Hindlimb muscle (tissue), 1 donor: ENCODE results near the gene HTR3B. TPM values are rescaled to one million over a fixed set of nuclear protein-coding genes. Genes with fewer than 3 reads are reported as not detected.
"Not testable (repeated sequence)": the region's sequence is repeated elsewhere in the genome, so short reads cannot be mapped to it uniquely, and the experiment has no call there.

Source experiments
- DNase-seq: peaks from one replicate; pipeline ENCODE4 v3.0.0-alpha.2; 2013
- polyA plus RNA-seq: library from polyadenylated mRNA; unstranded; fragments of 120-200 nt; gene quantifications from one replicate; pipeline ENCODE4 v1.2.1, GENCODE V29; 2013; ENCODE audit not compliant: insufficient read length

Gene HTR3B
- polyA plus RNA-seq, result 0.09 TPM

GRCh38 chr11:113904379-113905101 lies at the start of gene HTR3B:
Gene HTR3B, plus strand, starts transcription at chr11:113904796. Its CDS starts 138 bp downstream, at chr11:113904934.
- DNase-seq, result no peak

DNA sequence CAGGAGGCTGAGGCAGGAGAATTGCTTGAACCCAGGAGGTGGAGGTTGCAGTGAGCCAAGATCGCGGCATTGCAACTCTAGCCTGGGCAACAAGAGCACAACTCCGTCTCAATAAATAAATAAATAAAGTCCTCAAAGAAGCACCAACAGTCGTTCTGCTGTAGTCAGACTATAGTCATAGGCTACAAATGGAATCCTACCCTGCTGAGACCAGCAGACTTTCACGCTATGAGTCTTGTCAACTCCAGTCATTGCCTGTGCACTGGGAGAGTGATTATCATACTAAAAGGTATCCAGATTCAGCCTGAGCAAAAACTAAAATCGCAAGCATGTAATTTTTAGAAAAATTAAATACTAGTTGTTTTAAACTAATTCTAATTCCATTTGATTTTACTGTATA lies 48.8 kb upstream of the HTR3B start:
- no peak for DNase-seq

DNA sequence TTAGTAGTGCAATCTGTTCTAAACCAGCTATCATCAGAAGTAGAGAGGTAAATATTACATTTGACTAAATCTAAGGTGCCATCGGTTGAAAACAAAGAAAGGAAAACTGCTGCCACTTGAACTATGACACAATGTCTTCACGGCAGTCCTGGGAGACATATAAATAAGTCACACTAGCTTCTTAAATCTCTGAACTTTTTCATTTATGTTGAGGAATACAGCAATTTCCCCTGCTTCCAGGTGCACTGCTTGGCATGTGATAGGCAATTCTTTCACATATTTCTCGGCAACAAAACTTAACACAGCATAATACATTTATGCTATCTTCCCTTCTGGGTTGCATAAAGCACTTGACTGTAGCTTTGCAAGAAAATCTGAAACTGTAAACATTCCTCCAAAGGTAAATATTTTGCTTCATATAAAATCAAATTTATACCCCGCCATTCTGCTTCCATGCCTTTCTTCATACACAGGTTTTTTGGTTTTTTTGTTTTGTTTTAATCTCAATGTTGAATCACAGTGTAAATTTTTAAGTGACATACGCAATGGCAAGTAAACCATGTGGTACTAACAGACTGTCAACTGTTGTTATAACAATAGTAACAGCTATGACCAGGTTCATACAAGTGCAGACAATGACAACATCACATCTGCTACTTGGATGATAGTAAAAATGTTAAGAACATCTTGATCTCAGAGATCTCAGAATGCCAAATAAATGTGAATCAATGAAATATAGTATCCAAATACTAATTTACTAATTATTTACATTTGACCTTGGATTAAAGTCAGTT lies 47.4 kb upstream of the HTR3B start:
- no peak for DNase-seq

DNA sequence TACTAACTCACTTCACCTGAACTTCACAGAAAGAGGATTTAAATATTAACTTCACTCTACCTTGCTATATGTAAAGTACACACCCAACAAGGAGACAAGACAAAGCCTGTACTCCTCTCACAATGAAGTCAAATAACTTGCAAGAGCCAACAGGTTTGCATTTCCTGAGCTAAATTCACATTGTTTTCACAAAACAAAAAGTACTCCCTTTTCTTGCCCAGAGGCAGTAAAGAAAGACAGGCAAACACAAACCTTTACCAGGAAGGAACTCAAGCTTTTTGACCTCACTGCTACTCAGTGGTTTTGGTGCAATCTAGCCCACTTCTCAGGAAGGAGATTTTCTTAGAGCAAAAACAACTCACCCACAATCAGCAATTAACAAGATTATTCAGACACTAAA lies 44.9 kb upstream of the HTR3B start:
- DNase-seq, result no peak

GRCh38 chr11:113862435-113862834 lies 42.2 kb upstream of the HTR3B start:
- no peak for DNase-seq

- no peak for DNase-seq
Observed at GRCh38 chr11:113864410-113864809, 40.2 kb upstream of the HTR3B start.

DNA sequence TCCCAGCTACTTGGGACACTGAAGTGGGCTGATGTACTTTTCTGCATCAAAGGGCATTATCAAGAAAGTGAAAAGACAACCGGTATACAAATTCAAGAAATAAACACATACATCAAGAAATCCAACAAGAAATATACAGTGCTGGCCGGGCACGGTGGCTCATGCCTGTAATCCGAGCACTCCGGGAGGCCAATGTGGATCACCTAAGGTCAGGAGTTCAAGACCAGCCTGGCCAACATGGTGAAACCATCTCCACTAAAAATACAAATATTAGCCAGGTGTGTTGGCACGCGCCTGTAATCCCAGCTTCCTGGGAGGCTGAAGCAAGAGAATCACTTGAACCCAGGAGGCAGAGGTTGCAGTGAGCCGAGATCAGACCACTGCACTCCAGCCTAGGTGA lies 38.7 kb upstream of the HTR3B start:
- no peak for DNase-seq

DNA sequence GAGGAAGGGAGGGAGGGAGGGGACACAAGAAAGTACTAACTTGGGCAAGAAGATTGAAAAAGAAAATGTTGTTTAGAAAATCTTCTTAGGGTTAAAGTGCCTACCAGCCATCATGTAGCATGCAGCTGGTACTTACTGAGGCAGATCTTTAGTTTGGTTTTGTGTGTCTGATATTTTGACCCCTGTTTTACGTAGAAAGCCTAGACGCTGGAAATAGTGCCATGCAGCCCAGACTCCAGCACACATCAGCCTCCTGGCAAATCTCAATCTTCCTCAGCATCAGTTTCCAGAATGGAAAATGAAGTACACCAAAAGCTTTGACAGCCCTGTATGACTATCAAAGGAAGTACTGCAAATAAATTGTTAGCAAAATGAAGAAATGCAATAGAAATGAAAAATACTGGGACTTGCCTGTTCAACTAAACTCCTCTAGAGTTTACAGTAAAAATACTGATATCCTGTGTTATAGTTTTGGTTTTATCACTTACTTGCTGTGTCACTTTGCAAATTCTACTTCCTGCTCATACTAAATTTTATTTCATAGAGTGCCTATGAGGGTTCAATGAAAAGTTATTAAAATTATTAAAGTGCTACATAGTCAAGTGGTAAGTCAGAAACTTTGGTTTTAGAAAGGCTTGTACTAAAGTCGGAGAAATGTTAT lies 36.6 kb upstream of the HTR3B start:
- DNase-seq, result no peak

DNA sequence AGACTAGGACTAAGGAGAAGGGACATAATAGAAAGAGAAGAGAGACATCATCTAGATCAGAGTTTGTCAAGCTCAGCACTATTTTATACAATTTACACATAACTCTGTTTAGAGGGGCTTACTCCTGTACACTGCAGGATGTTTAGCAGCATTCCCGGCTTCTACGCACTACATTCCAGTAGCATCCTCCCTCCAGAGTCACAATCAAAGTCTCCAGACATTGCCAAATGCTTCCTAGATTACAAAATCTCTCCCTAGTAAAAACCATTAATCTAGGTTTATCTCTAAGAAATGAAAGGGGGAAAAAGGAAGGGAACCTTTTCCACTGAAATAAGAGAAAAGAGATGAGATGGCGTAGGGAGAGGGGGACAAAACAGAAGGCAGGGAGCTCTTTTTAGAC lies 33.3 kb upstream of the HTR3B start:
- no peak for DNase-seq

- DNase-seq, result no peak
Observed at GRCh38 chr11:113873236-113873626, 31.4 kb upstream of the HTR3B start.

- no peak for DNase-seq
Observed at GRCh38 chr11:113874096-113874495, 30.5 kb upstream of the HTR3B start.

DNA sequence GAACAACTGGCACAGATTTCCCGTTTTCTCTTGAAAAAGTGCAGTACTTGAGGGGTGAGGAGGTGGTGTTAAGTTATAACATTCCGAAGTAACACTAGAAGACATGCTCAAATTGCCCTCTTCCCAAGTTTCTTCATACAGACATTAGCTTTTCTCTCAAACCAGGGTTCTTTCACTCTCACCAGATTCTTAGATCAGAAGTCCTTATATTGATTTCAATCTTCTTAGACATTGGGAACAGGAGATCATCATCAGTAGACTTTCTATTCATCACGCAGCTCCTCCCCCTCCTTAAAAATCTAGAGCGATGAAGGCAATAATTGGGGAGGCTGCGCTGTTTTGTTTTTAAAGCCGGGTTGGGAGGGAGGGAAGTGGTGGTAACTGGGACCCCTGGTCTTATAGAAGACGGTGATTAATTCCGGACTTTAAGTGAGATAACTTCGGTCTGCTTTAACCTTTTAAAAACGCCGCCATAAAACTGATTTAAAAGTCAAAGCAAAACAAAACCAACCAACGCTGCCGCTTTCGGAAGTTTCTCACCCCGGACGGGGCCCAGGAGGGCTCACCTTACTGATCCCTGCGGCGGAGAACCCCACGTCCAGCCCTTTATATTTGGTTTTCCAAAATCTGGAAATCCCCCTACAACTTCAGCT lies 29.9 kb upstream of the HTR3B start:
- no peak for DNase-seq

- DNase-seq, result peak; percentile 100
Observed at GRCh38 chr11:113875234-113876073, 29.1 kb upstream of the HTR3B start, which contains the start of gene USP28. Gene USP28, minus strand, starts transcription at chr11:113875572. Its CDS starts 71 bp downstream, at chr11:113875501.

DNA sequence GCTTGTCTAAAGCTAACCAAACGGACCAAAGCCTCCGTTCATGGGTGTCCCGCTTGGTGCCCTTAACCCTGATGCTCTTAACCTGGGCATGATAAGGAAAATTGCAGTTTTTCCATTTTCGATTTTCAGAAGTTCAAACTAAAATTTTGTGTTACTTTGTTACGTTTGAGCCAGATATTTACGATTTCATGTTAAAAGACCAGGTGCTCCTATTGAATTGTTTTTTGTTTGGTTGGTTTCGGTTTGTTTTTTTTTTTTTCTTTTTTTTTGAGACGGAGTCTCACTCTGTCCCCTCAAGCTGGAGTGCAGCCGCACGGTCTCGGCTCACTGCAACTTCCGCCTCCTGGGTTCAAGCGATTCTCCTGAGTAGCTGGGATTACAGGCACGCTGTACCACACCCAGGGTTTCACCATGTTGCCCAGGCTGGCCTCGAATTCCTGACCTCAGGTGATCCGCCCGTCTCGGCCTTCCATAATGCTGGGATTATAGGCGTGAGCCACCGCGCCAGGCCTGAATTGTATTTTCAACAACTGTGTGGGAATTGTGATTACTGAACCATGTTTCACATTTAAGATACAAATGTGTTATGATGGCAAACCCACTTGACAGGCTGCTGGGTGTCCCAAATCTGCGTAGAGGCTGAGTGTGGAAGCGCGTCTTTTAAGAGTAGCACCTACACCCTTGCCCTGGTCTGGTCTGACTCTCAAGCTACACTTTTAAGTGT lies 28.4 kb upstream of the HTR3B start:
- no peak for DNase-seq

GRCh38 chr11:113876798-113877669 lies 27.6 kb upstream of the HTR3B start:
- DNase-seq, result no peak

GRCh38 chr11:113877670-113878055 lies 26.9 kb upstream of the HTR3B start:
- DNase-seq, result no peak

GRCh38 chr11:113879446-113879845 lies 25.1 kb upstream of the HTR3B start:
- DNase-seq, result not testable (repeated sequence)

- no peak for DNase-seq
Observed at GRCh38 chr11:113880971-113881370, 23.6 kb upstream of the HTR3B start.

- DNase-seq, result no peak
Observed at GRCh38 chr11:113881856-113882255, 22.7 kb upstream of the HTR3B start.

DNA sequence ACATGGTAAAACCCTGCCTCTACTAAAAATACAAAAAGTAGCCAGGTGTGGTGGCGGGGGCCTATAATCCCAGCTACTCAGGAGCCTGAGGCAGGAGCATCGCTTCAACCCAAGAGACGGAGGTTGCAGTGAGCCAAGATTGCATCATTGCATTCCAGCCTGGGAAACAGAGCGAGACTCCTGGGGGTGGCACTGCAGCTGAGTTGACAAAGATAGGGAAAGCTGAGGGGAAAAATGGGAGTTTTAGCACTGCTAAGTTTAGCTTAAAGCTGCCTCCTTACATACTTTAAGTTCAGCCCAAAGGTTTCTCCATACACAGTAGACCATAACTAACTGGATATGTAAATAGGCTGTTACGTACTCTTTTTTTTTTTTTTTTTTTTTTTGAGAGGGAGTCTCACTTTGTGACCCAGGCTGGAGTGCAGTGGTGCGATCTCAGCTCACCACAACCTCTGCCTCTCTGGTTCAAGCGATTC lies 20.2 kb upstream of the HTR3B start:
- DNase-seq, result no peak
